OCI-LY3 (cell line): ENCODE results near the gene ZBTB24.

Experiments
- CTCF ChIP-seq: fragments of 200-600, 300-600 bp; sonication (generic); IDR thresholded peaks from 2 replicates; pipeline ENCODE4 v1.5.1; 2014; ENCODE audit warnings: antibody characterized with exemption, low read length, low read depth
- EZH2phosphoT487 ChIP-seq: fragments of 200-600 bp; shearing (Covaris generic); IDR thresholded peaks from 2 replicates; pipeline ENCODE4 v1.6.1; 2018; ENCODE audit warnings: antibody characterized with exemption, mixed run types, low read depth

GRCh38 chr6:109446072-109446471, 36.9 kb downstream of the ZBTB24 start:
- TF ChIP-seq CTCF (no peak), EZH2phosphoT487 (no peak)
